Endothelial cell of umbilical vein (primary cell): ENCODE results near the gene NRXN3. TPM values are rescaled to one million over a fixed set of nuclear protein-coding genes. Genes with fewer than 3 reads are reported as not detected.

Experiments used
- BruUV-seq: library from RNA; stranded (reverse); fragments of 400-500 nt; replicated peaks from 2 replicates; lab custom pipeline; 2021; lab: Mats Ljungman, UMichigan
- CTCF ChIA-PET: fragments of 300-600, 350-600 bp; sonication (Branson Sonifier 250); formaldehyde crosslinking; loops from one replicate; lab custom pipeline; 2021; ENCODE audit warnings: antibody characterized with exemption, inconsistent platforms; lab: Charles Lee
- POLR2A ChIA-PET: fragments of 300-600, 350-600 bp; sonication (Branson Sonifier 250); formaldehyde crosslinking; loops from one replicate; lab custom pipeline; 2021; ENCODE audit warnings: antibody characterized with exemption, inconsistent platforms; lab: Charles Lee
- DNase-seq: peaks from one replicate; pipeline ENCODE4 v3.0.0-alpha.2; 2011; ENCODE audit warnings: low read depth, low spot score
- FAIRE-seq: peaks from 2 replicates; lab custom pipeline; 2011; peaks lifted over from hg19 to GRCh38; lab: Jason Lieb, UNC
- H2AFZ ChIP-seq: 2 replicates; pipeline ENCODE4 v1.6.0; 2012; ENCODE audit warnings: low read depth, low read length, control low read depth, inconsistent platforms
- H3K27ac ChIP-seq: 2 replicates; pipeline ENCODE4 v1.5.1; 2011; ENCODE audit warnings: low read depth, mild to moderate bottlenecking, control low read depth, low read length, moderate library complexity; ENCODE audit not compliant: insufficient read depth
- H3K27me3 ChIP-seq, 2 experiments: 2 replicates each; pipeline versions ENCODE4 v1.6.0 to v1.6.1; 2011; ENCODE audit warnings: low read length in 2 of 2, mixed read lengths in 1 of 2; ENCODE audit not compliant: control insufficient read depth in 2 of 2, insufficient read depth in 2 of 2
- H3K36me3 ChIP-seq, 2 experiments: 2 replicates in 1 of 2; 3 replicates in 1 of 2; pipeline ENCODE4 v1.5.1; 2011; ENCODE audit warnings: low read length in 2 of 2, mild to moderate bottlenecking in 1 of 2, moderate library complexity in 1 of 2; ENCODE audit not compliant: control insufficient read depth in 2 of 2, insufficient read depth in 2 of 2; ENCODE audit errors: extremely low read depth in 1 of 2
- H3K4me1 ChIP-seq: 3 replicates; pipeline ENCODE4 v1.5.1; 2011; ENCODE audit warnings: mild to moderate bottlenecking, low read length; ENCODE audit not compliant: control insufficient read depth, insufficient read depth; ENCODE audit errors: extremely low read depth
- H3K4me2 ChIP-seq: 2 replicates; pipeline ENCODE4 v1.6.1; 2011; ENCODE audit warnings: low read length, control low read depth, mixed read lengths; ENCODE audit not compliant: insufficient read depth
- H3K4me3 ChIP-seq, 3 experiments: fragments of 200-600 bp in 1 of 3; sonication (generic), shearing (Covaris generic) in 1 of 3; replicated peaks in 1 of 3; 2 replicates each; pipeline ENCODE4 v1.5.1; 2011 to 2016; ENCODE audit warnings: control low read depth in 3 of 3, low read length in 3 of 3, mild to moderate bottlenecking in 2 of 3, inconsistent platforms in 1 of 3, low read depth in 1 of 3, moderate library complexity in 1 of 3; ENCODE audit not compliant: insufficient read depth in 1 of 3
- H3K79me2 ChIP-seq: 2 replicates; pipeline ENCODE4 v1.6.0; 2012; ENCODE audit warnings: low read length, inconsistent platforms; ENCODE audit not compliant: control insufficient read depth, insufficient read depth
- H3K9ac ChIP-seq: replicated peaks from 2 replicates; pipeline ENCODE3; 2011; ENCODE audit warnings: low read length, control low read depth; ENCODE audit not compliant: insufficient read depth; ENCODE audit errors: extremely low read depth
- H3K9me1 ChIP-seq: replicated peaks from 3 replicates; pipeline ENCODE4 v1.6.0; 2011; ENCODE audit warnings: mild to moderate bottlenecking, low read length; ENCODE audit not compliant: control insufficient read depth, insufficient read depth; ENCODE audit errors: extremely low read depth
- H3K9me3 ChIP-seq: replicated peaks from 2 replicates; pipeline ENCODE4 v1.5.1; 2012; ENCODE audit warnings: low read length, inconsistent platforms; ENCODE audit not compliant: control insufficient read depth, insufficient read depth
- H4K20me1 ChIP-seq: replicated peaks from 2 replicates; pipeline ENCODE3; 2011; ENCODE audit warnings: mild to moderate bottlenecking, low read length; ENCODE audit not compliant: control insufficient read depth, insufficient read depth; ENCODE audit errors: extremely low read depth
- EZH2 ChIP-seq: IDR thresholded peaks from 2 replicates; pipeline ENCODE4 v1.6.1; 2012; ENCODE audit warnings: borderline replicate concordance, low read depth, mild to moderate bottlenecking, moderate library complexity, low read length, inconsistent platforms; ENCODE audit not compliant: severe bottlenecking
- FOS ChIP-seq: IDR thresholded peaks from 2 replicates; pipeline ENCODE4 v1.6.1; 2011; ENCODE audit warnings: mild to moderate bottlenecking, low read length, moderate library complexity, borderline replicate concordance; ENCODE audit not compliant: insufficient read depth
- GATA2 ChIP-seq: IDR thresholded peaks from 2 replicates; pipeline ENCODE4 v1.7.0; 2011; ENCODE audit warnings: low read depth, mild to moderate bottlenecking, moderate library complexity, mixed read lengths, low read length; ENCODE audit not compliant: insufficient read length, insufficient read depth
- JUN ChIP-seq: IDR thresholded peaks from 2 replicates; pipeline ENCODE4 v1.6.1; 2011; ENCODE audit warnings: borderline replicate concordance, low read depth; ENCODE audit not compliant: insufficient read length, insufficient read depth
- MYC ChIP-seq: IDR thresholded peaks from one replicate; pipeline ENCODE4 v1.6.1; 2011; ENCODE audit warnings: mild to moderate bottlenecking, low read depth, low read length
- POLR2A ChIP-seq: IDR thresholded peaks from 2 replicates; pipeline ENCODE4 v1.6.1; 2012; ENCODE audit warnings: low read depth, mild to moderate bottlenecking, control low read depth, low read length
- POLR2AphosphoS5 ChIP-seq: IDR thresholded peaks from 2 replicates; pipeline ENCODE4 v1.6.1; 2012; ENCODE audit warnings: low read depth, mild to moderate bottlenecking, control low read depth, low read length, moderate library complexity; ENCODE audit not compliant: insufficient read depth
- dilution Hi-C: fragments of 300-500 bp; cut with MboI; formaldehyde crosslinking; loops from one replicate; pipeline ENCODE4 v1.15.0; 2019; ENCODE audit warnings: low sequenced_read_pairs; ENCODE audit not compliant: extremely low pct_ligation_motif_present
- intact Hi-C: fragments of 100-400 bp; cut with micrococcal nuclease; formaldehyde crosslinking; loops from one replicate; pipeline ENCODE4 v1.10.0; 2022
- polyA plus RNA-seq, 4 experiments: library from polyadenylated mRNA; depleted of rRNA in 3 of 4; stranded (reverse) in 3 of 4; unstranded in 1 of 4; fragments of >200 nt; gene quantifications; 2 replicates each; pipeline versions ENCODE4 v1.2.1 to v1.2.3, GENCODE V29; 2011 to 2012; ENCODE audit warnings: missing spikeins in 1 of 4
- total RNA-seq: library from RNA; stranded (reverse); gene quantifications from 2 replicates; pipeline ENCODE4 v1.2.3, GENCODE V29; 2021
- TF ChIP-seq, protein P1 (sequence below): IDR thresholded peaks from 2 replicates; pipeline ENCODE4 v1.6.1; 2011; ENCODE audit not compliant: insufficient read depth, insufficient read length
- TF ChIP-seq, protein P2 (sequence below), 2 donors: IDR thresholded peaks; 1 replicate in 1 of 2; 2 replicates in 1 of 2; pipeline ENCODE4 v1.5.1; 2011; ENCODE audit warnings: low read length in 2 of 2, mild to moderate bottlenecking in 2 of 2, moderate library complexity in 2 of 2, control low read depth in 1 of 2, inconsistent platforms in 1 of 2, low read depth in 1 of 2; ENCODE audit not compliant: insufficient read depth in 1 of 2; ENCODE audit errors: extremely low read depth in 1 of 2

Gene NRXN3
- total and polyA plus RNA-seq, 2 donors (not counting 3 experiments of a cell fraction or from before 2014, with no cell fraction given): 0.72 to 4.2 TPM

DNA sequence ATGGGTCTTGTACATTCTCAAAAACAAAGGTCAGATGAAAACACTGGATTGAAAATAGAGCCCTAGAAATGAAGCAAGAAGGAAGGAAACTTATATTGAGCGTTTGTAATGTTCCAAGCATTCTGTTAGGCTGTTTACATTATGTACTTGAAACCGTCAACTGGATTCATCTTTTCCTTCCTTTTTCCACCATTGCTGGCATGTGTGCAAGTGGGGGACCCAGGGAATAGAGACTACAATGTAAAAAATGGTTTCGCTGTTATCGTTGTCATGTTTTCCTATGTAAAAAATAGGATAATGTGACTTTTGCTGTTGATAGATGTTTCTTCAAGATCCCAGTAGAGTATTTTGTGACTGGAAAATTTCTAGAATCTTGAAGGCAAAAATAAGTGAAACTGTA lies 913.2 kb downstream of the NRXN3 start:
- Histone ChIP-seq H3K79me2 (no peaks in the 10 kb centered on the region), H3K9me1 (no peaks in the 10 kb centered on the region), H3K27me3 (no peaks in the 10 kb centered on the region), H3K9me3 (no peaks in the 10 kb centered on the region), H3K36me3 (no peaks in the 10 kb centered on the region), H4K20me1 (no peaks in the 10 kb centered on the region), H3K9ac (no peak overlapping the region), H3K4me1 (no peaks in the 10 kb centered on the region), H3K4me3 (no peak overlapping the region), H3K4me2 (no peak overlapping the region), H2AFZ (no peak overlapping the region), H3K27ac (no peak overlapping the region)
- no TSS peak for BruUV-seq
- ChIA-PET CTCF (no interaction called here), POLR2A (no interaction called here)
- DNase-seq (no peak), FAIRE-seq (no peak)
- dilution Hi-C loops: no loop called here
- intact Hi-C loops: no loop called here
- no peak for TF ChIP-seq POLR2A
- TF ChIP-seq POLR2AphosphoS5: no peak
- TF ChIP-seq, protein P1, sequence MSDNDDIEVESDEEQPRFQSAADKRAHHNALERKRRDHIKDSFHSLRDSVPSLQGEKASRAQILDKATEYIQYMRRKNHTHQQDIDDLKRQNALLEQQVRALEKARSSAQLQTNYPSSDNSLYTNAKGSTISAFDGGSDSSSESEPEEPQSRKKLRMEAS: no peak
- TF ChIP-seq GATA2: no peak
- no peak for TF ChIP-seq JUN
- TF ChIP-seq MYC: no peak
- TF ChIP-seq EZH2: no peak
- TF ChIP-seq FOS: no peak
- TF ChIP-seq, protein P2, sequence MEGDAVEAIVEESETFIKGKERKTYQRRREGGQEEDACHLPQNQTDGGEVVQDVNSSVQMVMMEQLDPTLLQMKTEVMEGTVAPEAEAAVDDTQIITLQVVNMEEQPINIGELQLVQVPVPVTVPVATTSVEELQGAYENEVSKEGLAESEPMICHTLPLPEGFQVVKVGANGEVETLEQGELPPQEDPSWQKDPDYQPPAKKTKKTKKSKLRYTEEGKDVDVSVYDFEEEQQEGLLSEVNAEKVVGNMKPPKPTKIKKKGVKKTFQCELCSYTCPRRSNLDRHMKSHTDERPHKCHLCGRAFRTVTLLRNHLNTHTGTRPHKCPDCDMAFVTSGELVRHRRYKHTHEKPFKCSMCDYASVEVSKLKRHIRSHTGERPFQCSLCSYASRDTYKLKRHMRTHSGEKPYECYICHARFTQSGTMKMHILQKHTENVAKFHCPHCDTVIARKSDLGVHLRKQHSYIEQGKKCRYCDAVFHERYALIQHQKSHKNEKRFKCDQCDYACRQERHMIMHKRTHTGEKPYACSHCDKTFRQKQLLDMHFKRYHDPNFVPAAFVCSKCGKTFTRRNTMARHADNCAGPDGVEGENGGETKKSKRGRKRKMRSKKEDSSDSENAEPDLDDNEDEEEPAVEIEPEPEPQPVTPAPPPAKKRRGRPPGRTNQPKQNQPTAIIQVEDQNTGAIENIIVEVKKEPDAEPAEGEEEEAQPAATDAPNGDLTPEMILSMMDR (IDR thresholded peaks at IDR 0.05; ENCODE audit: extremely low read depth in 1 of 2, insufficient read depth in 1 of 2, low read depth in 1 of 2, low read length in 2 of 2): no peak
